CD4-positive, alpha-beta T cell treated with Interleukin-17A for 4 hours (primary cell): ENCODE measurements around the gene IFT80.
"Not testable (repeated sequence)": the region's sequence is repeated elsewhere in the genome, so short reads cannot be mapped to it uniquely, and the experiment has no call there.

Experiments
- DNase-seq: peaks from one replicate; pipeline ENCODE4 v3.0.0-alpha.2; 2020; ENCODE audit warnings: mixed read lengths

Gene IFT80

DNA sequence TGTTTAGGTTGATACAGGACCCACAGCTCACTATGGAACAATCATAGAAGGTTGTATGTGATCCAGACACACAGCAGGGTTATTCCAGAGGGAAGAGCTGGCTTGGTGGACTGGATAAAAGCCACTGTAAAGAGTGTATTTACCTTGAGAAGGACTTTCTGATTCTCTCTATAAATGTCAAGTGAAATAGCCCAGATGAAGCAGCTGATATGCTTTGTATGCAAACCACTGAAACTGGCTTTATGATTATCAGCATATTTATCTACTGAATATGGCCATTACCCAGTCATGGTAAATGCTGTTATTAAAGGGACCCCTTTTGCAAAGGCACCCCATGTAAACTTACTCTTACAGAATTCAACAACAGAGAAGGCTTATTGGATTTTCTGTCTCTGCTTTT, 145.7 kb downstream of the IFT80 start:
- no peak for DNase-seq

DNA sequence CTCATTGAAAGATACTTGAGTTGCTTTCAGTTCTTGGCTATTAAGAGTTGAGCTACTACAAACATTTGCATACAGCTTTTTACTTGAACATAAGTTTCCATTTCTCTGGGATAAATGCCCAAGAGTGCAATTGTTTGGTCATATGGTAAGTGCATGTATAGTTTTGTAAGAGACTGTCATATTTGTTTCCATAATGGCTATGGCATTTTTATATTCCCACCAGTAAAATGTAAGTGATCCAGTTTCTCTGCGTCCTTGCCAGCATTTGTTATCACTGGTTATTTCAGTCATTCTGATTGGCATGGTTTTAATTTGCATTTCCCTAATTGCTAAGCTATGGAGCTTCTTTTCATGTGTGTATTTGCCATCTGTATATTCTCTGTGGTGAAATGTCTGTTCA, 151.3 kb downstream of the IFT80 start:
- DNase-seq = no peak

DNA sequence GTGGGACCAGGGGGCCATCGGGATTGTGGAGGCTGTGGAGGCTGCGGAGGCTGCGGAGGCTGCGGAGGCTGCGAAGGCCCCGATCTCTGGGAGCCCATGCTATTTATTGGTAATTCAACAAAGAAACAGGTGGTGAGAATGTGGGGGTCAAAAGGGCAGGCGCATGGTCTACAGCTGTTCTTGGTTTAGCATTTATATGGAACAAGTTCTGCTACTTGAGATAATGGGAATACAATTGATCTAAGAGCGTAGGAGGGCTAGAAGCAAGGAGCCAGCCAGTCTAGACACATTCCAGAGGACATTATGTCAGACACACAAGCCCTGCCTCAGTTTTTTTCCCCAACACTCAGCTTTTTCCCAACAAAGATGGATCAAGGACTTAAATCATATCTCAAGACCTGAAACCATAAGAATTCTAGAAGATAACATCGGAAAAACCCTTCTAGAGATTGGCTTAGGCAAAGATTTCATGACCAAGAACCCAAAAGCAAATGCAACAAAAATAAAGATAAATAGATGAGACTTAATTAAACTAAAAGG, 153.7 kb downstream of the IFT80 start:
- DNase-seq = no peak

DNA sequence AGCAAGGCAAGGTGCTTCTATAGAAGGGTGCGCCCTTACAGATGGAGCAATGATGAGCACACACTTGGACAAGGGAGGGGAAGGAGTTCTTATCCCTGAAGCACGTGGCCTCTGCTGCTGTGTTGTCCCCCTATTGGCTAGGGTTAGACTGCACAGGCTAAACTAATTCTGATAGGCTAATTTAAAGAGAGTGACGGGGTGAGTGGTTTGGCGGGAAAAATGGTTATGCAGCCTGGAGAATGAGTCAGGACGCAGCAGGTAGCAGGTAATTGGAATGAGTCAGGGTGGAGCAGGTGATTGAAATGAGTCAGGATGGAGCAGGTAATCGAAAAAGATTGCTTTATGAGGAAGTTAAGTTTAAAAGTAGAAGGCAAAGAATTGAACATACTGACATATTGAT, 158.3 kb downstream of the IFT80 start:
- not testable (repeated sequence) for DNase-seq

DNA sequence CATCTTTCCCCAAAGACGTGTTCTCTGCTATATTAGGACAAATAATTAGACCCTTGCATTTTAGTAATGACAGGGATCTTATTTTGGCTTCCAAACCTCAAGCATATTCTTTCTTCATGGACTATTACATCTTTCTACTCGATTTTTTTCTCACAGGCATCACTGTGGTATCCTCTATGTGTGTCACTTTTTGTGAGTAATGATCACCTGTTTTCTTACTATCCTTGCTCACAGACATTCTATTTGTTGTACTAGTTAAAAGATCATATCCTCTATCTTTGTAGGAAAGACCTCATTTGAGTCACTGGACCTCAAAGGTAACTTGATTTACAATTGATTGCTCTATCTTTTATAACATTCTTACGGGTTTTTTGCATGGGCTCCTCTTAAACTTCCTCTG, 167.0 kb downstream of the IFT80 start:
- DNase-seq = no peak

DNA sequence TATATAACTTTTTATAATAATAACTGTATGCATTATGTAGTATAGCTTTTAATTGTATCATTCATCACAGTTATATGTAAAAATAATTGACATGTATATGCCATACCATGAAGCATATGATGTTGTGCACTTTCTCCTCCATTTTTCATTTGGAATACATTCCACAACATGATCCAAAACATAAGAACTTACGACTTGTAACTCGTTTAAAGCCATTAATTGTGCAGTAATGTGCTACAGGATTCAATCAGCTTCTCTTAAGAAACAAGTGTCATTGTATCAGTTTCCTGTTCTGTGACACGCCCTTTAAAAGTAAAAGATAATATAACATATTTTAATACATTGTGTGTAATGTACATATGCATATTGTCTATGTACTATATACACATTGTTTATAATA, 171.6 kb downstream of the IFT80 start:
- no peak for DNase-seq

DNA sequence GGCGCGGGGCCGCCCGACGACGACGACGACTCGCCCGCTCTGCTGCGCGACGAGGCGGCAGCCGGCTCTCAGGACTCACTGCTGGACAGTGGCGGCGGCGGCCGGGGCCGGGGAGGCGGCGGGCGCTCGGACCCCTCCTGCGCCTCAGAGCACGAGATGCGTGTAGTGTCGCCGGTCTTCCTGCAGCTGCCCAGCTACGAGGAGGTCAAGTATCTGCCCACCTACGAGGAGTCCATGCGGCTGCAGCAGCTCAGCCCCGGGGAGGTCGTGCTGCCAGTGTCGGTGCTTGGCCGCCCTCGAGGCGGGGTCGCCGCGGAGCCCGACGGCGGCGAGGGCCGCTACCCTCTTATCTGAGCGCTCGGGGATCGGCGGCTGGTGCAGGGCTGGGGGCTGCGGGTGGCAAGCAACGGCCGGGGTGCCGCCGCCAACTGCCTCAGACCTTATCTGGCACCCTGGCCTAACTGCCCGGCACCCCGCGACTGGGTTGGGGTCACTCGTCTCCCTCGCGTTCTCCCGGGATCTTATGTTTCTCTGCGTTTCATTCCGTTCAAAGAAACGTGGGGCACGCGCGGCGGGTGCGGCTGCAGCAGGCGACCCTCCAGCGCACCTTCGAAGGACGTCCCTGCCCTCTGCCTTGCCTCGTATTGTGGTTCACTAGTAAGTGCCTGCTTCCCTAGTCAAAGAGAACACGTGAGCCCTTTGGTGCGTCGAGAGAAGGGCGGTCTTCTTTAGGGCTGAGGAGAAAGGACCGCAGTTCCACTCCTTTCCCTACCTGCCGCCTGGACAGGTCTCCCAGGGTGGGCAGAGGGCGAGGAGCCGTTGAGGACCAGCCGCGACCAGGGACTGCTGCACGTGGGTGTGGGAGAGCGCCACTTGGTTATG, 172.8 kb downstream of the IFT80 start:
- peak; percentile 5 for DNase-seq

DNA sequence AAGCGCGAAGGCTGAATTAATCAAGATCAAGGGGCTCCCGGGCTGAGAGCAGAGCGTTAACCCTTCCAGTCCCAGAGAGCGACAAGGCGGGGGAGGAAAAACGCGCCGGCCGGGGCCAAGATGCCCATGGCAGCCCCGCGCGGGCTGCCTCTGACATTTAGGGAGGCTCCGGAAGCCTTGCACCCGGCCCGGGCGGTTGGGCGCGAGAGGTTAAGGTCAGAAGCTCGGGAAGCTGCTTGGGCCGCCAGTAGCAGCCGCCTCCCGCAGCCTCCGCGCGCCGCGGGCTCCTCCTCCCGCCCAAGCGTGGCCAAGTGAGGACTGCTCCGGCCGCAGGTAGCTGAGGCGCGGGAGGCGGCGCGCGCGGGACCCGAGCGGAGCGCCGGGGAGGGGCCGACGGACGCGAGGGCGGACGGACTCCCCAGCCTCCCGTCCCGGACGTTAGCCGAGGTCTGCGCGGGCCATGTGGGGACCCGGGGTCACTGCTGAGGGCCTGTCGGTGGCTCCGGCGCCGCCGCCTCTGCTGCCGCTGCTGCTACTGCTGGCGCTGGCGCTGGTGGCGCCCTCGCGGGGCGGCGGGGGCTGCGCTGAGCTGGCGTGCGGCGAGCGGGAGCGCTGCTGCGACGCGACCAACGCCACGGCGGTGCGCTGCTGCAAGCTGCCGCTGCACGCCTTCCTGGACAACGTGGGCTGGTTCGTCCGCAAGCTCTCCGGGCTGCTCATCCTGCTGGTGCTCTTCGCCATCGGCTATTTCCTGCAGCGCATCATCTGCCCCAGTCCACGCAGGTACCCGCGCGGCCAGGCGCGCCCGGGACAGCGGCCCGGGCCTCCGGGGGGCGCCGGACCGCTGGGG, 173.6 kb downstream of the IFT80 start, which contains the start of gene C3orf80:
Gene C3orf80, plus strand, starts transcription at position 247 of the 850 bp plus-strand sequence. Its CDS starts 214 bp downstream, at position 461.
- DNase-seq = peak; percentile 48

DNA sequence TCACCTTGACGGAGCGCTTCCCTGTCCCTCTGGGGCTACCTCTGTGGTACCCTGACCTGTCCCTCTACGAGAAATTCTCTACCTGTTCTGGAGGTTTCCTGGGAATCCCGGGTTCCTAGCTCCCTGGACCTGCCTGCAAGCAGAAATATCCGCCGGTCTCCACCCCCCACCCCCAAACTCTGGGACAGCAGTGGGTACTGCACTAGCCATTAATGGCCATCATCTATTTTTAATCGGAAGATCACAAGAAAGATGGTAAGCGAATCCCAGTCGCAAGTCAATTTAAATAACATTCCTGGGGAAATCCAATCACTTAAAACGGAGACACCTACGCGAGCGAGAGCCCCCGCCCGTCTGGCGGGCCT, 174.2 kb downstream of the IFT80 start:
- DNase-seq = no peak

DNA sequence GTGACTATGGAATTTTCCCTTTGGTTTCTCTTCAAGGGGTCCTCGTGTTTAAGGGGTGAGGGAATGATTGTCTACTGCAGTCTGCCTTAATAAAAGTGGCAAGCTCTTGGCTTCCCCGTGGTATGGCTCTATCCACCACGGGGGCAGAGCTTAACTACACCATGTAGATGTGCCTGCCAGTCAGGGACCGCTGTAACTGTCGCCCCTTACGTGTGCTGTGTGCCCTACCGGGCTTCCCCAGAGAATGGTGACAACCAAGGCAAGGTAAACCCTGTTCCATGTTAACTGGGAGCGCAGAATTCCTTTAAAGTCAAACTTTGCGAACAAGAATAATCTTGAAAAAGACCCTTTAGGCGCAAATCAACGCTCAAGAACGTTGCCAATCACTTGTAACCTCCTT, 174.8 kb downstream of the IFT80 start:
- DNase-seq = peak; percentile 5

DNA sequence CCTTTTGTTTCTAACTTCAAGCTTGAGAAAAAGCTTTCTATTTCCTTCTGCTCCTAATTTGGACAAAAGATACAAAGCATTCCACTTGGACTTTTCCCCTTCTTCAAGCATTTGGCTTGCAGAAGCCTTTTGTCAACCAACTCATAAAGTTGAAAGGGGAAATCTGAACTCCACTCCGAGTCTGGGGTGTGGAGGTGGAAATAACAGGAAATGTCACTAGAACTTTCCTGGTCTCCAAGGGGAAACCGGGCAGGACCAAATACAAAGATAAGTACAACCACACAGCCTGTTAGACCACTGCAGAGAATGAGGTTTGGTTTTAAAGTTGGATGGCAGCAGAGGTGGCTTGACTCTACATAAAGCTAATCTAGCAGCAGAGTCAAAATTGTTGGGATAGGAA, 178.0 kb downstream of the IFT80 start:
- DNase-seq = no peak

DNA sequence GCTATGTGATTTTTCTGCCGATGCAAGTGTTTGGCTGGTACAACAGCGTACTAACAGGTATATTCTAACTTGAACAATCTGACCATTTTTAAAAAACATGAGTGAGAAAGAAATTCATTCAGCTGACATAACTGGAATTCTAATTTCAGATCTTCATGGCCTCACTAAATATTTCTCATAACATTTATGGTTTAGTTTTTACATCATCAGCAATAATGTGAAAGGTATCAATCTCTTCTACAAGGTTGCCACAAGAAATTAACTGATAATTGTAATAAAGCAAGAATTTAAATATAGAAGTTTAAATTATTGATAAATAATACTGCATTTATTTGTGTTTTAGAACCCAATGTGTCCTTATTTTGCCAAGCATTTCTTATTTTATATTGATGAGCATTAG, 179.0 kb downstream of the IFT80 start:
- no peak for DNase-seq

DNA sequence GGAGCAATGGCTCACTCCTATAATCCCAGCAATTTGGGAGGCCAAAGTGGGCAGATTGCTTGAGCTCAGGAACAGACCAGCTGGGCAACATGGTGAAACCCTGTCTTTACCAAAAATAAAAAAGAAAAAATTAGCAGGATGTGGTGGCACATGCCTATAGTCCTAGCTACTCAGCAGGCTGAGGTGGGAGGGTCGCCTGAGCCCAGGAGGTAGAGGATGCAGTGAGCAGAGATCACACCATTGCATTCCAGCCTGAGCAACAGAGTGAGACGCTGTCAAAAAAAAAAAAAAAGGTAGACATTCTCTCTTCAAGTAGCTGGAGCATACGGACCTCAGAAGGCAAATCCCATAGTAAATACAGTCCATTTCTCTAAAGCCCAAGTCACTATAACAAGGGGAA, 180.9 kb downstream of the IFT80 start:
- no peak for DNase-seq

DNA sequence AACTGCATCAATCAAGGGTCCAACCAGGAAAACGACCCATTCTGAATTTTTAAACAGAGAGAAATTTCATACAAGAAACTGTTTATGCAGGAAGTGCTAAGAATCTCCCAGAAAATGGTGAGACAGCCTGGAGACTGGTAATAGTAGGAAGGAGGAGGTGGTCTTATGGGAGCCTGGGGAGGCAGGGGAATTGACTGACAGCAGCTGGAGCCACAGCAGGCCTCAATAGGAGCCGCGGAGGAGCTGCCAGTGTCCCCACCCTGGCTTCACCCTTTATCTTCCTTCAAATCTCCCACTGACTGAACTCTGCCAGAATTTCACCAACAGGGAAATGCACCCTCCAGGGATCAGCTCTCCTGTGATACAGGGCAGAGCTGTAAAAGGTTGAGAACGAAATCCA, 181.3 kb downstream of the IFT80 start:
- no peak for DNase-seq

DNA sequence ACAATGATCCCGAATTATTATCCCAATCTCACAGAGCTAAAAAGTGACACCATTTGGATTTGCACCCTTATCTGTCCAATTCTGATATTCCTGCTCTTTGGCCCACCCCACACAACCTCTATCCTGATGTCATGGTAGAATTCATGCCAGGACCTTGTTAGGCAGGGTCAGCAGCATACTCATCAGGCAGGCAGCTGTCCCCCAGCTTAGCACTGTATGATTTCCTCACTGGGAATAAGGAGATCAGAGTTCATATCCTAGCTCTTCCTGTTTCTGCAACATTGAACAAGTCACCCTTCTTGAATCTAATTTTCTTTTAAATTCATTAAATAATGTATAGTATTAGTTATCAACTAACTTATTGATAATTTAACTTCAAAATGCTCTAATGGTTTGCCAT, 185.8 kb downstream of the IFT80 start:
- DNase-seq = no peak

DNA sequence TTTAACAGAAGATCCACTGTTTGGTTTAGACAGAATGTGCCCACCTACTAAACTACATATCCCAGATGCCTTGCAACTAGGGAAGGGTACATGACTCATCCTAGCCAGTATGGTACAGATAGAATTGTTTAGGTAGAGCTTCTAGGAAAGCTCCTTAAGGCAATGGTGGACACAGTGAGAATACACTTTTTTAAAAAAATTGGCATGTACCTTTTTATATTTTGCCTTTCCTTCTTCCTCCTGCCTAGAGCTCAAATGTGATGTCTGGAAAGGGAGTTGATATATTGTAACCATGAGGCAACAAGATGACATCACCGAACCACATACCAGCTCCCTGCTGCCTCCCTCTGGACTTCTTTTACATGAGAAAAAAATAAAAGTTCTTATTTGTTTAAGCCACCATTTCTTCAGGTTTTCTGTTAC, 188.2 kb downstream of the IFT80 start:
- DNase-seq = no peak

DNA sequence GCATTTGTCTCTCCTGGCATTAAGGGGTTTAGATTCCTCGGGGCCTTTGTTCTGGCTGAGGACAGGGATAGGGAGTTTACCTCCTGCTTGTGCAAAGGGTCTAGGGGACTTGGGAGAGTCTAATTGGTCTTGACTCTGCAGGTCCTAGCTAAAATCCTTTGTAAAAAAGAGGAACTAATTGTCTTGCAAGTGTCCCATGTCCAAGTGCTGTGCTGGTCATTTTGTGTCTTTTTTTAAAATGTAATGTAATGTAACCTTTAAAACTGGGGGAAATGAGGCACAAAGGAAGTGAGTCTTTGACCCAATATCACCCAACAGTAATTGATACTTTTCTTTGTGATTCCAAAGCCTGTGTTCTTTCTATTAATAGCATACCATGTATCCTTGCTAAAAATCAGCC, 188.7 kb downstream of the IFT80 start:
- no peak for DNase-seq
